ENCODE measurements around the gene AFAP1. TPM values are rescaled to one million over a fixed set of nuclear protein-coding genes. Genes with fewer than 3 reads are reported as not detected.
A peak's percentile ranks its signal among the peaks of the same experiment; 100 is the strongest.

The AFAP1 gene
- total and polyA plus RNA-seq, 2 donors (not counting 3 experiments of a cell fraction or from before 2014, with no cell fraction given): 32.3 to 103 TPM

DNA sequence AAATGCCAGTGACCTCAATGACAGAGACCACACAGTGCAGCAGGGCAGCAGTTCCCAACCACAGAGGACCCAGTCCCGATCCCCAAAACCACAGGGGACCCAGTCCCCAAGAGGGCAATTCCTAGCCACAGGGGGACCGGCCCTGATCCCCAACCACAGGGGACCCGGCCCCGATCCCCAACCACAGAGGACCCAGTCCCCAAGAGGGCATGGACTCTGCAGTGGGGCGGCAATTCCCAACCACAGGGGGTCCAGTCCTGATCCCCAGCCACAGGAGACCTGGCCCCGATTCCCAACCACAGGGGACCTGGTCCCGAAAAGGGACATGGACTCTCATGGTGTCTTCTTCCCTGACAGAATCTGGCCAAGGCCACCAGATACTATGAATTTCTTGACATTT, 136.3 kb downstream of the AFAP1 start:
- POLR2A ChIA-PET: no interaction called here
- CTCF ChIA-PET: interaction anchor here (1.0 to 6.5 kb wide), 14 partner anchors 9 to 184 kb away, joined by 3 to 212 read pairs (median 14); no protein-coding TSS in a partner anchor
- H3K9me1 ChIP-seq (replicated peaks; ENCODE audit: control insufficient read depth, extremely low read depth, insufficient read depth, low read length): no peaks in the 10 kb centered on the region
- no peaks in the 10 kb centered on the region for H3K27me3 ChIP-seq (ENCODE audit: control insufficient read depth in 2 of 2, insufficient read depth in 2 of 2, low read length in 2 of 2)
- H4K20me1 ChIP-seq (replicated peaks; ENCODE audit: control insufficient read depth, extremely low read depth, insufficient read depth, low read length): no peaks in the 10 kb centered on the region
- TF ChIP-seq MYC (IDR thresholded peaks at IDR 0.05; ENCODE audit: low read depth, low read length) (no peak), EZH2 (IDR thresholded peaks at IDR 0.05; ENCODE audit: borderline replicate concordance, low read depth, low read length, severe bottlenecking) (no peak), GATA2 (IDR thresholded peaks at IDR 0.05; ENCODE audit: insufficient read depth, insufficient read length, low read depth, low read length) (no peak), JUN (IDR thresholded peaks at IDR 0.05; ENCODE audit: borderline replicate concordance, insufficient read depth, insufficient read length, low read depth) (no peak), FOS (IDR thresholded peaks at IDR 0.05; ENCODE audit: borderline replicate concordance, insufficient read depth, low read length) (no peak), POLR2AphosphoS5 (IDR thresholded peaks at IDR 0.05; ENCODE audit: insufficient read depth, low read depth, low read length) (no peak), POLR2A (IDR thresholded peaks at IDR 0.05; ENCODE audit: low read depth, low read length) (no peak)
- TF ChIP-seq, protein P1, sequence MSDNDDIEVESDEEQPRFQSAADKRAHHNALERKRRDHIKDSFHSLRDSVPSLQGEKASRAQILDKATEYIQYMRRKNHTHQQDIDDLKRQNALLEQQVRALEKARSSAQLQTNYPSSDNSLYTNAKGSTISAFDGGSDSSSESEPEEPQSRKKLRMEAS (IDR thresholded peaks at IDR 0.05; ENCODE audit: insufficient read depth, insufficient read length): no peak
- TF ChIP-seq, protein P2, sequence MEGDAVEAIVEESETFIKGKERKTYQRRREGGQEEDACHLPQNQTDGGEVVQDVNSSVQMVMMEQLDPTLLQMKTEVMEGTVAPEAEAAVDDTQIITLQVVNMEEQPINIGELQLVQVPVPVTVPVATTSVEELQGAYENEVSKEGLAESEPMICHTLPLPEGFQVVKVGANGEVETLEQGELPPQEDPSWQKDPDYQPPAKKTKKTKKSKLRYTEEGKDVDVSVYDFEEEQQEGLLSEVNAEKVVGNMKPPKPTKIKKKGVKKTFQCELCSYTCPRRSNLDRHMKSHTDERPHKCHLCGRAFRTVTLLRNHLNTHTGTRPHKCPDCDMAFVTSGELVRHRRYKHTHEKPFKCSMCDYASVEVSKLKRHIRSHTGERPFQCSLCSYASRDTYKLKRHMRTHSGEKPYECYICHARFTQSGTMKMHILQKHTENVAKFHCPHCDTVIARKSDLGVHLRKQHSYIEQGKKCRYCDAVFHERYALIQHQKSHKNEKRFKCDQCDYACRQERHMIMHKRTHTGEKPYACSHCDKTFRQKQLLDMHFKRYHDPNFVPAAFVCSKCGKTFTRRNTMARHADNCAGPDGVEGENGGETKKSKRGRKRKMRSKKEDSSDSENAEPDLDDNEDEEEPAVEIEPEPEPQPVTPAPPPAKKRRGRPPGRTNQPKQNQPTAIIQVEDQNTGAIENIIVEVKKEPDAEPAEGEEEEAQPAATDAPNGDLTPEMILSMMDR (IDR thresholded peaks at IDR 0.05; ENCODE audit: extremely low read depth in 1 of 2, insufficient read depth in 1 of 2, low read depth in 1 of 2, low read length in 2 of 2): no peak
- peaks cover 50% of the 10 kb centered on the region for H3K4me1 ChIP-seq (ENCODE audit: control insufficient read depth, extremely low read depth, insufficient read depth, low read length)
- H3K36me3 ChIP-seq (ENCODE audit: control insufficient read depth in 2 of 2, extremely low read depth in 1 of 2, insufficient read depth in 2 of 2, low read length in 2 of 2): peaks cover 28 to 29% of the 10 kb centered on the region in 2 experiments
- peak overlapping the region; percentile 97 for H3K27ac ChIP-seq (ENCODE audit: insufficient read depth, low read depth, low read length)
- dilution Hi-C loops (cut with MboI; ENCODE audit: extremely low pct_ligation_motif_present, low sequenced_read_pairs): no loop called here
- peaks cover 33% of the 10 kb centered on the region for H3K79me2 ChIP-seq (ENCODE audit: control insufficient read depth, insufficient read depth, low read length)
- no peak overlapping the region for H2AFZ ChIP-seq (ENCODE audit: low read depth, low read length)
- no peak overlapping the region for H3K4me3 ChIP-seq (replicated peaks in 1 of 3; ENCODE audit: insufficient read depth in 1 of 3, low read depth in 1 of 3, low read length in 3 of 3)
- BruUV-seq (replicated peaks): no TSS peak
- H3K9ac ChIP-seq (replicated peaks; ENCODE audit: extremely low read depth, insufficient read depth, low read length): peak overlapping the region; percentile 91
- no peak overlapping the region for H3K4me2 ChIP-seq (ENCODE audit: insufficient read depth, low read length)
- intact Hi-C loops (cut with micrococcal nuclease): loop anchor here (5.0 kb wide), 1 partner anchor 611 kb away; the partner anchor contains the start of gene SORCS2
- FAIRE-seq: no peak
- DNase-seq (ENCODE audit: low read depth, low spot score): no peak
- H3K9me3 ChIP-seq (replicated peaks; ENCODE audit: control insufficient read depth, insufficient read depth, low read length): peaks cover 7% of the 10 kb centered on the region
